DOHH2 (cell line): ENCODE results near the gene GALNT7.

ENCODE experiments used
- CTCF ChIP-seq: fragments of 200-600 bp; sonication (generic); IDR thresholded peaks from one replicate; pipeline ENCODE4 v1.5.1; 2014; ENCODE audit warnings: antibody characterized with exemption, mild to moderate bottlenecking, low read depth, low read length; ENCODE audit not compliant: poor library complexity, severe bottlenecking
- EZH2phosphoT487 ChIP-seq: fragments of 200-600 bp; sonication (generic); IDR thresholded peaks from 2 replicates; pipeline ENCODE4 v1.6.1; 2017; ENCODE audit warnings: borderline replicate concordance, mild to moderate bottlenecking, antibody characterized with exemption, low read length, moderate library complexity, mixed read lengths

DNA sequence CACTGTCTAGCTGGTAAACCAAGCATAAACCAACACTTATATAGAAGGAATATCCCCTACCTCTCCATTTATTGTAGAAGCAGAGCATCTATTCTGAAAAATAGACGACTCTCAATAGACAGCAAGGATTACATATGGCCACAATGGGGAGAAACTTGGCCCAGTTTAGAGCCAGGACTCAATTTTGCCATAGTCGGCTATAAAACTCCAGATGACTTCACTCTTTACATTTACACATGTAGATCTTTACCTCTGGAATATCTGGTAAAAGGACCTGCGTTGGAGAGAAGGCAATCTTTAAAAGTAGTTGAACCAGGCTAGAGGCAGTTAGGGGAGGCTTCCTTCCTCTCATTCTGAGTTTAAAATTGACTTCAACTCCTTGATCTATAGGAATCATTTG is 88.2 kb downstream of the GALNT7 start:
- TF ChIP-seq CTCF (no peak), EZH2phosphoT487 (no peak)
